GM12878 (cell line): Measurements from ENCODE around the gene NEGR1. TPM values are rescaled to one million over a fixed set of nuclear protein-coding genes. Genes with fewer than 3 reads are reported as not detected.

Experiments used
- ATAC-seq: fragments of 200-7000 bp; cut with Tn5 transposase; 3 replicates; pipeline ENCODE4 v1.9.1; 2020; ENCODE audit warnings: mild to moderate bottlenecking, moderate library complexity
- BruUV-seq: library from RNA; stranded (reverse); fragments of 400-500 nt; replicated peaks from 2 replicates; lab custom pipeline; 2021; lab: Mats Ljungman, UMichigan
- CTCF ChIA-PET: fragments of 300-600 bp; sonication (Branson Sonifier 250); formaldehyde crosslinking; extraction: SDS; loops from one replicate; lab custom pipeline; 2021; ENCODE audit warnings: inconsistent platforms; lab: Yijun Ruan, JAX
- POLR2A ChIA-PET: fragments of 350-600 bp; formaldehyde crosslinking; extraction: SDS; loops from one replicate; lab custom pipeline; 2021; ENCODE audit warnings: inconsistent platforms; lab: Charles Lee
- RAD21 ChIA-PET: fragments of 300-600 bp; sonication (Branson Sonifier 250); formaldehyde crosslinking; loops from one replicate; lab custom pipeline; 2023; ENCODE audit warnings: antibody characterized with exemption; ENCODE audit not compliant: unreplicated experiment; lab: Charles Lee
- SMC1A ChIA-PET: fragments of 300-600 bp; sonication (Branson Sonifier 250); formaldehyde crosslinking; loops from one replicate; lab custom pipeline; 2023; ENCODE audit not compliant: unreplicated experiment, uncharacterized antibody; lab: Charles Lee
- DNase-seq: peaks from one replicate; pipeline ENCODE4 v3.0.0-alpha.2; 2011; ENCODE audit warnings: low read depth, low spot score
- FAIRE-seq: peaks from 3 replicates; lab custom pipeline; 2011; peaks lifted over from hg19 to GRCh38; lab: Jason Lieb, UNC
- H2AFZ ChIP-seq: 2 replicates; pipeline ENCODE4 v1.6.0; 2011; ENCODE audit warnings: low read depth, low read length, control low read depth; ENCODE audit not compliant: control insufficient read depth
- H3K27ac ChIP-seq: 2 replicates; pipeline ENCODE4 v1.5.1; 2011; ENCODE audit warnings: control low read depth; ENCODE audit not compliant: control insufficient read depth, insufficient read depth
- H3K27me3 ChIP-seq, 2 experiments: replicated peaks in 1 of 2; 2 replicates each; pipeline versions ENCODE4 v1.6.0 to v1.6.1; 2011; ENCODE audit warnings: low read length in 1 of 2; ENCODE audit not compliant: control insufficient read depth in 2 of 2, insufficient read depth in 2 of 2
- H3K36me3 ChIP-seq, 2 experiments: 2 replicates each; pipeline ENCODE4 v1.5.1; 2011; ENCODE audit warnings: low read length in 1 of 2; ENCODE audit not compliant: control insufficient read depth in 2 of 2, insufficient read depth in 2 of 2
- H3K4me1 ChIP-seq: 2 replicates; pipeline ENCODE4 v1.6.1; 2011; ENCODE audit warnings: mild to moderate bottlenecking, low read length, moderate library complexity, mixed read lengths; ENCODE audit not compliant: control insufficient read depth, insufficient read depth
- H3K4me2 ChIP-seq: 2 replicates; pipeline ENCODE4 v1.6.0; 2011; ENCODE audit warnings: control low read depth; ENCODE audit not compliant: control insufficient read depth, insufficient read depth
- H3K4me3 ChIP-seq: fragments of 200-600 bp; sonication (generic); 2 replicates; pipeline ENCODE4 v1.5.1; 2016
- H3K79me2 ChIP-seq: 2 replicates; pipeline ENCODE4 v1.6.0; 2011; ENCODE audit warnings: low read length; ENCODE audit not compliant: control insufficient read depth, insufficient read depth
- H3K9ac ChIP-seq: 2 replicates; pipeline ENCODE4 v1.8.0; 2011; ENCODE audit warnings: low read length, control low read depth, mixed read lengths; ENCODE audit not compliant: control insufficient read depth, insufficient read depth
- H3K9me3 ChIP-seq: replicated peaks from 3 replicates; pipeline ENCODE4 v1.5.1; 2011; ENCODE audit warnings: mild to moderate bottlenecking, low read length; ENCODE audit not compliant: control insufficient read depth, insufficient read depth
- H4K20me1 ChIP-seq: 2 replicates; pipeline ENCODE4 v1.6.0; 2011; ENCODE audit not compliant: control insufficient read depth, insufficient read depth
- BRCA1 ChIP-seq: IDR thresholded peaks from 2 replicates; pipeline ENCODE4 v1.6.1; 2011; ENCODE audit warnings: low read depth, low read length, improper control_type of control experiment
- CBX3 ChIP-seq: fragments of 200-600 bp; sonication (generic); IDR thresholded peaks from 2 replicates; pipeline ENCODE4 v1.6.1; 2016; ENCODE audit warnings: low read depth, borderline replicate concordance
- CREB1 ChIP-seq: IDR thresholded peaks from 2 replicates; pipeline ENCODE4 v1.6.1; 2012; ENCODE audit warnings: low read depth, mild to moderate bottlenecking, inconsistent platforms
- LARP7 ChIP-seq: fragments of 450-650 bp; IDR thresholded peaks from 2 replicates; pipeline ENCODE4 v1.6.1; 2017; ENCODE audit warnings: mild to moderate bottlenecking
- RAD21 ChIP-seq: IDR thresholded peaks from 2 replicates; pipeline ENCODE4 v1.6.1; 2011; ENCODE audit warnings: mild to moderate bottlenecking, low read depth, low read length, moderate library complexity; ENCODE audit not compliant: insufficient read depth
- SIN3A ChIP-seq: IDR thresholded peaks from 2 replicates; pipeline ENCODE4 v1.6.1; 2012; ENCODE audit warnings: low read depth, low read length, improper control_type of control experiment
- SIX5 ChIP-seq: IDR thresholded peaks from 2 replicates; pipeline ENCODE4 v1.6.1; 2011; ENCODE audit warnings: mild to moderate bottlenecking, low read depth, low read length, moderate library complexity; ENCODE audit not compliant: severe bottlenecking
- TCF7 ChIP-seq: IDR thresholded peaks from 2 replicates; pipeline ENCODE4 v1.6.1; 2014; ENCODE audit warnings: antibody characterized with exemption, borderline replicate concordance
- YY1 ChIP-seq: IDR thresholded peaks from 2 replicates; pipeline ENCODE4 v1.6.1; 2011; ENCODE audit warnings: low read depth, mild to moderate bottlenecking, low read length
- ZNF274 ChIP-seq: IDR thresholded peaks from one replicate; pipeline ENCODE4 v1.8.0; 2011; ENCODE audit not compliant: insufficient read length, insufficient read depth
- ZNF622 ChIP-seq: fragments of 450-650 bp; IDR thresholded peaks from 2 replicates; pipeline ENCODE4 v1.6.1; 2017; ENCODE audit warnings: mild to moderate bottlenecking, inconsistent platforms
- WGBS: methylation state at CpG from one replicate; pipeline ENCODE4 v1.1.6; 2016; ENCODE audit warnings: low lambda C conversion rate; ENCODE audit not compliant: insufficient replicate concordance, insufficient coverage; ENCODE audit errors: missing lambda C conversion rate; 5-methylcytosine and 5-hydroxymethylcytosine counted together
- in situ Hi-C: fragments of 300-500 bp; cut with MboI; formaldehyde crosslinking; loops from 9 replicates; pipeline ENCODE4 v1.14.3; 2018; ENCODE audit warnings: mixed read lengths
- intact Hi-C: fragments of 100-400 bp; cut with micrococcal nuclease; formaldehyde crosslinking; loops from one replicate; pipeline ENCODE4 v1.14.2; 2022; ENCODE audit not compliant: unreplicated experiment
- polyA plus RNA-seq, 11 experiments: library from polyadenylated mRNA; depleted of rRNA in 4 of 11; unstranded in 6 of 11; stranded (reverse) in 5 of 11; fragments of >200 nt; fragmentation: Nextera tagmentation in 4 of 11; fragmentation: Illumina TruSeq in 1 of 11; extraction: Ambion mirVana in 4 of 11; extraction: Trizol in 1 of 11; gene quantifications; 1 replicate in 1 of 11; 2 replicates in 10 of 11; pipeline versions ENCODE4 v1.2.1 to v1.2.3, GENCODE V29; 2011 to 2016; ENCODE audit warnings: inconsistent platforms in 2 of 11, missing spikeins in 2 of 11, low read depth in 1 of 11
- total RNA-seq, 4 experiments: library from RNA; depleted of rRNA in 3 of 4; stranded (reverse); fragments of >200 nt in 3 of 4; fragmentation: Illumina TruSeq in 1 of 4; extraction: Trizol in 1 of 4; gene quantifications; 2 replicates each; pipeline versions ENCODE4 v1.2.1 to v1.2.3, GENCODE V29; 2013 to 2021
- TF ChIP-seq, protein P1 (sequence below): fragments of 450-650 bp; formaldehyde crosslinking; IDR thresholded peaks from 2 replicates; pipeline ENCODE4 v1.4.0; 2022; ENCODE audit warnings: mild to moderate bottlenecking, moderate library complexity
- TF ChIP-seq, protein P2 (sequence below): fragments of 450-650 bp; IDR thresholded peaks from 2 replicates; pipeline ENCODE4 v1.6.1; 2016; ENCODE audit warnings: mild to moderate bottlenecking

Gene NEGR1
- total and polyA plus RNA-seq, 10 of the 15 experiments (the other 5 are each of a cell fraction or from before 2014, with no cell fraction given) = under 0.01 to 0.03 (median 0.01) TPM; not detected in 7

DNA sequence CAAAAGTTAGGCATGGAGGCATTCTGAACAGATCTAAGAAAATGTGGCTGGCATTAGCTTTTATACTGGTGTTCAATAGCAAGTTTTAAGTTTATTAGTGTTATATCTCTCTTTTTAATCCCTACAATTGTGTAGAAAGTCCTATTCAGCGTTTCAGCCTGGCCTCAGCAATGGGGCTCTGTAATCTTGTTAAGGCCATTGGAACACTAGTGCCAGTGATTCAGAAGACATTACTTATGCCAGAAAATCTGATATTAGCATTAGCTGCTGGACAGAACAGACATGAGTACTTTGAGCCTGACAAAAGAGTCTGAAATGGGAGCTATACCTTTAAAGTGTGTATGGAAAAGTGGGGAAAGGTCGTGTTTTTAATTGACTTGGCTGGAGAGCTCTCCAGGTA lies 167.0 kb downstream of the NEGR1 start (continued):
- TF ChIP-seq, protein P1, sequence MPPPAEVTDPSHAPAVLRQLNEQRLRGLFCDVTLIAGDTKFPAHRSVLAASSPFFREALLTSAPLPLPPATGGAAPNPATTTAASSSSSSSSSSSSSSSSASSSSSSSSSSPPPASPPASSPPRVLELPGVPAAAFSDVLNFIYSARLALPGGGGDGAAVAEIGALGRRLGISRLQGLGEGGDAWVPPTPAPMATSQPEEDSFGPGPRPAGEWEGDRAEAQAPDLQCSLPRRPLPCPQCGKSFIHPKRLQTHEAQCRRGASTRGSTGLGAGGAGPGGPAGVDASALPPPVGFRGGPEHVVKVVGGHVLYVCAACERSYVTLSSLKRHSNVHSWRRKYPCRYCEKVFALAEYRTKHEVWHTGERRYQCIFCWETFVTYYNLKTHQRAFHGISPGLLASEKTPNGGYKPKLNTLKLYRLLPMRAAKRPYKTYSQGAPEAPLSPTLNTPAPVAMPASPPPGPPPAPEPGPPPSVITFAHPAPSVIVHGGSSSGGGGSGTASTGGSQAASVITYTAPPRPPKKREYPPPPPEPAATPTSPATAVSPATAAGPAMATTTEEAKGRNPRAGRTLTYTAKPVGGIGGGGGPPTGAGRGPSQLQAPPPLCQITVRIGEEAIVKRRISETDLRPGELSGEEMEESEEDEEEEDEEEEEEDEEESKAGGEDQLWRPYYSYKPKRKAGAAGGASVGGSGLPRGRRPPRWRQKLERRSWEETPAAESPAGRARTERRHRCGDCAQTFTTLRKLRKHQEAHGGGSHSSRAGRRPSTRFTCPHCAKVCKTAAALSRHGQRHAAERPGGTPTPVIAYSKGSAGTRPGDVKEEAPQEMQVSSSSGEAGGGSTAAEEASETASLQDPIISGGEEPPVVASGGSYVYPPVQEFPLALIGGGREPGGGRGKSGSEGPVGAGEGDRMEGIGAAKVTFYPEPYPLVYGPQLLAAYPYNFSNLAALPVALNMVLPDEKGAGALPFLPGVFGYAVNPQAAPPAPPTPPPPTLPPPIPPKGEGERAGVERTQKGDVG (CRISPR knock-in tag) = no peak
- TF ChIP-seq YY1 = no peak
- no peak for TF ChIP-seq CBX3
- TF ChIP-seq ZNF622 = no peak
- TF ChIP-seq SIX5 = no peak

DNA sequence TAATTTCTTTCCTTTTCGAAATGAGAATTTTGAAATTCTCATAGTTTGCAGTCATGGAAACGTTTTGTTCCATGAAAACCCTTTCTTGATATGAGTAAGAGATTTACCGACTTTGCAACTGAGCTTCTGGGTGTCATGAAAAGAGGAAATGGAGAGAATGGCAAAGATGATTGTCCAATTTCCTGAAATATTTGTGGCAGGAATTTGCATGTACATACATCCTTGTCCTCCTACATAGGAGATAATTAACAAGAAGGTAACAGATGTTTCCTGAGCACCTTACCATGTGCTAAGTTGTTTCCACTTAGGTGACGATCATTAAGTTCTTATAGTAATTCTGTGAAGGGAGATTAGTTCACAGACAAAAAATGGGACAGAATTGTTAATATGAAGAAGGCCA lies 170.7 kb downstream of the NEGR1 start:
- RAD21 ChIA-PET = no interaction called here

More for the DNA sequence above, 170.7 kb downstream of the NEGR1 start:
- no peaks in the 10 kb centered on the region for H3K79me2 ChIP-seq
- intact Hi-C loops (no loop called here), in situ Hi-C loops (no loop called here)
- ChIA-PET CTCF (no interaction called here), SMC1A (interaction anchor here (1.0 kb wide), 1 partner anchor 21 kb away, joined by 3 read pairs; no protein-coding TSS in a partner anchor), POLR2A (no interaction called here)
- WGBS = 0% methylated on average over 4 of the region's 4 CpGs
- no TSS peak for BruUV-seq
- no peak overlapping the region for H2AFZ ChIP-seq
- DNase-seq (no peak), FAIRE-seq (no peak), ATAC-seq (no peak)
- no peak overlapping the region for H3K4me2 ChIP-seq
- H3K4me3 ChIP-seq = no peak overlapping the region
- H3K27ac ChIP-seq = no peak overlapping the region
- no peaks in the 10 kb centered on the region for H3K36me3 ChIP-seq
- H3K9ac ChIP-seq = no peak overlapping the region
- H4K20me1 ChIP-seq = no peaks in the 10 kb centered on the region
- no peaks in the 10 kb centered on the region for H3K27me3 ChIP-seq
- no peaks in the 10 kb centered on the region for H3K9me3 ChIP-seq
- no peaks in the 10 kb centered on the region for H3K4me1 ChIP-seq
- TF ChIP-seq TCF7 = no peak
- no peak for TF ChIP-seq ZNF274
- no peak for TF ChIP-seq RAD21
- TF ChIP-seq, protein P2, sequence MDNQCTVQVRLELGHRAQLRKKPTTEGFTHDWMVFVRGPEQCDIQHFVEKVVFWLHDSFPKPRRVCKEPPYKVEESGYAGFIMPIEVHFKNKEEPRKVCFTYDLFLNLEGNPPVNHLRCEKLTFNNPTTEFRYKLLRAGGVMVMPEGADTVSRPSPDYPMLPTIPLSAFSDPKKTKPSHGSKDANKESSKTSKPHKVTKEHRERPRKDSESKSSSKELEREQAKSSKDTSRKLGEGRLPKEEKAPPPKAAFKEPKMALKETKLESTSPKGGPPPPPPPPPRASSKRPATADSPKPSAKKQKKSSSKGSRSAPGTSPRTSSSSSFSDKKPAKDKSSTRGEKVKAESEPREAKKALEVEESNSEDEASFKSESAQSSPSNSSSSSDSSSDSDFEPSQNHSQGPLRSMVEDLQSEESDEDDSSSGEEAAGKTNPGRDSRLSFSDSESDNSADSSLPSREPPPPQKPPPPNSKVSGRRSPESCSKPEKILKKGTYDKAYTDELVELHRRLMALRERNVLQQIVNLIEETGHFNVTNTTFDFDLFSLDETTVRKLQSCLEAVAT = no peak
- TF ChIP-seq CREB1 = no peak
- no peak for TF ChIP-seq SIN3A
- TF ChIP-seq LARP7 = no peak
- no peak for TF ChIP-seq BRCA1
